Heart left ventricle (tissue), 13 donors: Measurements from ENCODE around the gene ZNF503.

Experiments
- CTCF ChIP-seq, 12 donors: fragments of 200-600 bp; sonication (generic) in 4 of 12; IDR thresholded peaks; one replicate each; pipeline versions ENCODE4 v1.5.0 to v1.8.0; 2018 to 2022; ENCODE audit warnings: antibody characterized with exemption in 12 of 12, mild to moderate bottlenecking in 5 of 12
- POLR2A ChIP-seq, 2 donors: fragments of 450-650 bp; IDR thresholded peaks; one replicate each; pipeline ENCODE4 v1.6.1; 2017; ENCODE audit warnings: antibody characterized with exemption in 2 of 2, mild to moderate bottlenecking in 2 of 2, moderate library complexity in 2 of 2
- donor health status: ischemic (EF 13 %, LVEDD 7.1; RV severe dilation, severe dysfunction).
- donor health status: DM: no; HTN: yes; CAD: no.
- donor health status: DM: no; HTN: no; CAD: no.
- donor health status: ischemic (EF 25% LVEDD 6.9; RV normal size, moderate dysfunction).
- donor health status: ischemic (EF 25% LVEDD 5.7; RV mildly dilated, moderate dysfunction).
- donor health status: ischemic (EF 35%, LVEDD 5.7; RV mildly dilated, moderate dysfunction).
- donor health status: nonischemic (EF 11% LVEDD 7.7; RV severe dilation, severe dysfunction).
- donor health status: DM: yes; HTN: yes; CAD: no.
- donor health status: PGD.
- donor health status: ischemic (EF 29% LVEDD 5.4; RV normal size, mild dysfunction).
- donor health status: nonischemic (EF 23%, LVEDD 6.1; RV moderate dilation, normal function).

- TF ChIP-seq CTCF (IDR thresholded peaks at IDR 0.05) (no peak), POLR2A (IDR thresholded peaks at IDR 0.05) (no peak)
Measured at GRCh38 chr10:75417522-75417927, 16.0 kb upstream of the ZNF503 start.
